Stimulated activated CD8-positive, alpha-beta memory T cell treated with anti-CD3 and anti-CD28 coated beads, Interleukin-7, amount 100 ng/mL, for 4 hours (primary cell): ENCODE results near the gene MALSU1.
"Not testable (repeated sequence)": the region's sequence is repeated elsewhere in the genome, so short reads cannot be mapped to it uniquely, and the experiment has no call there.

Experiments
- DNase-seq, 2 donors: peaks; one replicate each; pipeline ENCODE4 v3.0.0-alpha.2; 2020; ENCODE audit warnings: low read depth in 2 of 2

MALSU1 gene

DNA sequence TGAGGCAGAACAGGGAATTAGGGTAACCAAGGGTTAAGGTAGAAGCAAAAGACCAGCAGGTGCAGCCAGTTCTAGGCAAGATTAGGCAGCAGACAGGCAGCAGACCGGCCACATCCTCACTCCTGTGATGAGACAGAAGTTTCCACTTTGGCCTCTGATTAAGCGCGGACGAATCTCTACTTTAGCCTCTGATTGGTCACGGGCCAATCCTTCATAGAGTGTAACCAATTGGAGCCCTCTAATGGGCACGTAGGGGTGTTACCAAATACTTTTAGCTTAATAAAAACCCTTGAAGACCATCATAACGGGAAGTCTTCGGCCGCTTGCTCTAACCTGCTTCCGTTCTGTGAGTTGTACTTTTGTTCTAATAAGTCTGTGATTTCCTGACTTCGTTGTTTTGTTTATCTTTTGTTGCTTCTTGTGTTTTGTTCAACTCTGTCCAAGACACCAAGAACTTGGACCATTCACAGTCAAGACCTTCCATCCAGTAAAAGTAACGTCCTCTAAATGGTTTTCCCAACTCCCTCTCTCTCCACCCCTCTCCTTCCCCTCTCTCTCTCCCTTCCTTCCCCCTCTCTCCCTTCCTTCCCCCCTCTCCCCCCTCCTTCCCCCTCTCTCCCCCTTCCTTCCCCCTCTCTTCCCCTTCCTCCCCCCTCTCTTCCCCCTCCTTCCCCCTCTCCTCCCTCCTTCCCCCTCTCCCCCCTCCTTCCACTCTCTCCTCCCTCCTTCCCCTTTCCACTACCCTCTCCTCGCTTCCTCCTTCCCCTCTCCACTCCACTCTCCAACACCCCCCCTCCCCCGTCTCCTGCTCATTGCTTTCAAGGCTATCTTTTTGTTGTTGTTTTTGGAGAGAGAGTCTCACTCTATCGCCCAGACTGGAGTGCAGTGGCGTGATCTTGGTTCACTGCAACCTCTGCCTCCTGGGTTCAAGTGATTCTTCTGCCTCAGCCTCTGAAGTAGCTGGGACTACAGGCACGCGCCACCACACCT lies 13.2 kb upstream of the MALSU1 start:
- DNase-seq, result no peak

DNA sequence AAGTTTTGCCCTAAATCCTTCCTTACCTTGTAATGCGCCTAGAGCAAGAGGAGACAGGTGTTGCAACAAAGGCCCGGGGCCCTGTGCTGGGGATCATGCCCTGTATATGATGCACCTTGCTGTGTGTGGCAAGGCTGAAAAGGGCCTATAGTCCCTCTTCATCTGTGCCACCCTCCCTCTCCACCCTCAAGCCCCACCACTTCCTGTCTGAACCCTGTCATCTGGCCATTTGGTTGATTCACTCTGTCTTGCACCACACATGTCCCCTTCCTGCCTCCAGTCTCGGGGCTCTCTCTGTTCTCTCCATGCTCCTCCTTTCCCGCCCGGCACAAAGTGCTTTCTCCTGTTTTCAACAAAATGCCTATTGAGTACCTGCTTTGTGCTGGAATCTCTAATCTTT lies 11.5 kb upstream of the MALSU1 start:
- DNase-seq, result no peak

GRCh38 chr7:23290993-23291392 lies 8.1 kb upstream of the MALSU1 start:
- no peak for DNase-seq

DNA sequence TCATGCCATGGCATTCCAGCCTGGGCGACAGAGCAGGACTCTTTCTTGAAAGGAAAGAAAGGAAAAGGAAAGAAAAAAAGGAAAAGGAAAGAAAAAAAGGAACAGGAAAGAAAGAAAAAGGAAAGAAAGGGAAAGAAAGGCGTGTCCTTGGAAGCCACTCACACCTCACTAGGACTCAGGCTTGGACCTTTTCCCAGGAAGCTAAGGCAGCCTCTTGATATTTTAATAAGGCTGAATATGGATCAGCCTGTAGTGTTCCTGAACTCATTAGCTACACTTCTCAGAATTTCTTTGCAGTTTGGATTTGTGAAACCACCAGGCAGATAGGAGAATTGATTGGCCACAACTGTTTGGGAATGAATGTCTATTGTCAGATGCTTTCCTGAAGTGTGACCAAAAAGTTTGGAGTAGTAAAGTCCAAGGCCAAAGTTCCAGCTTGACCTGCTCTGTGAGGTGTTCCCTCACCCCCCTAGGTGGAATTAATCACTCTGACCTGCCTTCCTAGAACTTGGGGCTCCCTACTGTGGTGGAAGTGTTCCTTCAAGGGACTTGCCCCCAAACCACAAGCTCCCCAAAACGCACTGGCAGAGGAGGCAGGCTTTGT lies 7.1 kb upstream of the MALSU1 start:
- no peak for DNase-seq

- DNase-seq, result no peak
Observed at GRCh38 chr7:23292623-23293022, 6.5 kb upstream of the MALSU1 start.

DNA sequence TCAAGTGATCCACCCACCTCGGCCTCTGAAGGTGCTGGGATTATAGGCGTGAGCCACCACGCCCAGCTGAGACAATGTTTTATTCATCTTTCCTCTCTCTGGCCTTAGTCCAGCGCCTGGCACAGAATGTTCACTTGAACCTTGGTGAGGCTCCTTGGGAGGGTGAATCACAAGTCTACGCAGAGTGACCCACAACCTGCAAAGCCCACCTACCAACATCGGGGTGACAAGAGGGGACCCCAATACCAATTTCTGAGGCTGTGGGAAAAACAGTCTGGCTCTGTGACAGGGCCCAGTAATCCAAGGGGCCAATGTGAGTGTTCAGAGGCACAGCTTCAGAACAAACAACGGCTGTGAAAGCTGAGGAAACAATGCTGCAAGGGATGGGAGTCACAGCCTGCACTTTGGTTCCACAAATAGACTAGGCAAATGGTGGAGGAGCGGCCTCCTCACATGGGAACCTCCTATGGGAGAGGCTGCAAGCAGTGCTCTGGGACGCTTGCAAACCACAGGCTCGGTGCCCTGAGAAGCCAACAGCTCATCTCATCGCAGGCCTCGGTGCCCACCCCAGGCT lies 5.6 kb upstream of the MALSU1 start:
- DNase-seq, result no peak

DNA sequence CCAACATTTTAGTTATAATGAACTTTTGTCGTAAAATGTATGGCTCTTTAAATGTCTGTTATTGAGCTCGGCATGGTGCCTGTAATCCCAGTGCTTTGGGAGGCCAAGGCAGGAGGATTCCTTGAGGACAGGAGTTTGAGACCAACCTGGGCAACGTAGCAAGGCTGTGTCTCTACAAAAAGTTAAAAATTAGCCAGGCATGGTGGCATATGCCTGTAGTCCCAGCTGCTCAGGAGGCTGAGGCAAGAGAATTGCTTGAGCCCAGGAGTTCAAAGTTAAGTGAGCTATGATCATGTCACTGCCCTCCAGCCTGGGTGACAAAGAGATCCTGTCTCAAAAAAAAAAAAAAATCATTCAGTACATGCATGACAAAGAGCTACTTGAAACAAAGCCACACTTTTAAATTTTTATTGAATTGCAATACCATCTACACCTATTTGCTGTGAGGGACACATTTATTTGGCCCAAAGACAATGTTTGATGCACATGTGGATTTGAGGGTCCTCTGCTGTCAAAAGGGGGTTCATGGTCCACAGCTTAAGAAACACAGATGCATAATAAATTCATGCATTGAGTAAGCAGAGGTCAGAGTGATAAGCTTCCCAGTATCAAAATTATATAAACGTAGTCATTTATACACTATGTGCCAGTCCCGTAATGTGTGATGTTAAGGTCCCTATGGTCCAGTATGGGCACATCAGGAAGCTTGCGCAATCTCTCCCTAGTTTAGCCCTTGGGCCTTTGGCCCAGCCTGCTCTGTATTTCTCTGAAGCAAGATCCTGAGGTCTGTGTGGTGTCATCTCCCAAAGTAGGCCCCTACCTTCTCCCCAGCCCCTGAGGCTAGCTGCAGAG lies 4.4 kb upstream of the MALSU1 start:
- DNase-seq, result no peak

- no peak for DNase-seq
Observed at GRCh38 chr7:23295401-23295697, 3.8 kb upstream of the MALSU1 start.

- DNase-seq, result no peak
Observed at GRCh38 chr7:23298141-23298881, 828 bp upstream of the MALSU1 start.

DNA sequence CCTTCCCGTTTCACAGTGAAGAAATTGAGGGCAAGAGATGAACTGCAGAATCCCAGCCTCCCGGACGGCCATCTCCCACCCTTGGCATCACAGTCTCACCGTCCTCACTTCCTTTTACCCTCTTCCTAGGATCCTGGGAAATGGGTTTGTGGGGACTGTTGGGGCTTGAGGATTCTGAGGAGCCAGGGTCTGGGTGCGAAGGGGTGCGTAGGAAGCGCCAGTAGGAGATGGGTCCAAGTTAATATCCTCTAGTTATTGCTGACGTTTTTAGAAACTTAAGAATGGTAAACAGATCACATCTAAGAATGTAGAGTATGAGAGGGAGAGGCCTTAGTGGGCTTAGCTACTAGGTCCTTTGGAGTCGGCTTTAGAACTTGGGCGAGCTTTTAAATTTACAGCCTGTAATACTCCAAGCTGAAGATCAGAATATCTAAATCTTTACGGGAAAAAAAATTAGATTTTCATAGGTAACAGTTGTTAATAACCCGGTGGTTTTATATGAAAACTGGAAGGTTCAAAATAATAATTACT lies 696 bp downstream of the MALSU1 start:
- no peak for DNase-seq

DNA sequence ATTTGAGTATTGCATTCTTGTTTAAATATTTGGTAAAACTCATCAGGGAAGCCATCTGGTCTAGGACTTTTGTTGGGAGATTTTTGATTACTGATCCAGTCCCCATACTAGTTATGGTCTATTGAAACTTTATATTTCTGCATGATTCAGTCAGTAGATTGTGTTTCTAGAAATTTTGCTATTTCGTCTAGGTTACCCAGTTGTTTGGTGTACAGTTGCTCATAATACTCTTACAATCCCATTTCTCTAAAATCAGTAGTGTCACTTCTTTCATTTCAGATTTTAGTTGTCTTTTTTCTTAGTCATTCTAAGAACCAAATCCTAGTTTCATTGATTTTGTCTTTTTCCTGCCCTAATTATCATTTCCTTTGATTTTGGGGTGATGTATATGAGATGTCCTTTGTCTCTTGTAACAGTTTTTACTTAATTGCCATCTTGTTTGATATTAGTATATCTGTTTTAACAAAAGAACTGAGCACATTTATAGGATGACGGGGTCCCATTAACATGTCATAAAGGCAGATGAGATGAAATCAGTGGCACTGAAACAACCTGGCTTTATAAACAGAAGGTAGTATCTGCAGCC lies 7.9 kb downstream of the MALSU1 start:
- DNase-seq, result no peak

DNA sequence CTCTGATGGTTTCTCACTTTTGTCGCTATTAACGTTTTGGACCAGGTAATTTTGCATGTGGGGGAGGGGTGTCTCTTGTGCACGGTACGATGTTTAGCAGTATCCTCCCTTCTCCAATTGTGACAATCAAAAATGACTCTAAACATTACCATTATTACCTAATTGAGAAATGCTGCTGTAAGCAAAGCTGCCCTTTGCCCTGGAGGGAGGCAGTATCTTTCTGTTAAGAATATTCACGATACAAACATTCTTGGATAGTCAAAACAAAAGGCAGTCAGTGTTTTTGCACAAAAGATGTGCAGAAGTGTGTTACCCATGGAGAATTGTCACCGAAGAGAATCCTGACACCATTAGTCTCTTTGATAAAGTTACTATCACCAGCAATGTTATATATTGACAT lies 9.6 kb downstream of the MALSU1 start:
- no peak for DNase-seq

- DNase-seq, result not testable (repeated sequence)
Observed at GRCh38 chr7:23312141-23312540, 13.0 kb downstream of the MALSU1 start.

DNA sequence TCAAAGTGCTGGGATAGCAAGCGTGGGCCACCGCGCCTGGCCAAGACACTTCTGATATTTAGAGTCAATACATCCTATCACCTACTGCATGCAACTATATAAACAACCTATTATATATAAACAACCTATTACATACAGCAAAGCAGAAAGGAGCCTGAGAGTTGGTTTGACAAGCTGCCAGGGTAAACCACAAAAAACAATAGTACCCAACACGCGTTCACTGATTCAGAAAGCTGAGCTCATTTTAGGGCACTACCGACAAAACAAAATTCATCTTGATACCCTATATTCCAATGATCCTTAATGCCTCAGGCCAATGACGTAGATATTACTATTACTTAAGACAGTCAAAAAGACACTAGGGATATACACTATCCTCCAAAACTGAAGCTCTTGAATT lies 16.2 kb downstream of the MALSU1 start:
- DNase-seq, result no peak

GRCh38 chr7:23331132-23331531 lies 32.0 kb downstream of the MALSU1 start:
- DNase-seq, result no peak

- DNase-seq, result no peak
Observed at GRCh38 chr7:23332193-23332592, 33.1 kb downstream of the MALSU1 start.

DNA sequence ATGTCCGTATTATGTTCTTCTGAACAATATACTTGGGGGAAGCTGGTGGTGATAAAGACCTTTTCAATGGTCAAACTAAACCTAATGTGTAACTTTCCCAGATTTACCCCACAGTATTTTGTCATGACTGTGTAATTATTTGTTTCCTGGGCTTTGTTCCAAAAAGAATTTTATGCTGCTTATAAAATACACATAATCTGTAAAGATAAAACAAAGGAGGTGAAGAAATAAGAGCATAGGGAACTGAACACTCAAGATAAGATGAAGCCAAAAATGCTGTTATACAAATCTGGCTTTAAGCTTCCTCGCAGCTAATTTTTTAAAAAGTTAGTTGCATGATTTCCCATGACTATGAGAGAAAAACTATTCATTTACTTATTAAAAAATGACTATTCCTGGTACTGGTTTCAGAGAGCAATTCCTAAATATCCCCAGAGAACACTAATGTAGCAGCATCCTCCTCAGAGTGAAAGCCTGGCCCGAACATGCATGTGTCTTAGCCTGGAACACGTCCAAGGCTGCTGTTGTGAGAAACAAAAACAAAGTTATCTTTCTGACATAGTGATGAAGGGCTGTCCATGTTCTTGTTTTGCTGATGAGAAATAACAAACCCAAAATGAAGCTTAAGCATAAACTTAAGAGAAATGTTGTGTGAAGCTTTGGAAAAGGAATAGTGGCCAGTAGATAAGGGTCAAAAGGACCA lies 33.9 kb downstream of the MALSU1 start:
- no peak for DNase-seq

GRCh38 chr7:23333671-23334246 lies 34.6 kb downstream of the MALSU1 start:
- DNase-seq, result no peak

- DNase-seq, result no peak
Observed at GRCh38 chr7:23334482-23335056, 35.4 kb downstream of the MALSU1 start.
